H1 (cell line): Measurements from ENCODE around the gene LYRM4. TPM values are rescaled to one million over a fixed set of nuclear protein-coding genes. Genes with fewer than 3 reads are reported as not detected.
A peak's percentile ranks its signal among the peaks of the same experiment; 100 is the strongest.

ENCODE experiments used
- CTBP2 ChIP-seq: IDR thresholded peaks from 2 replicates; pipeline ENCODE4 v1.7.0; 2011; ENCODE audit warnings: borderline replicate concordance, mild to moderate bottlenecking, moderate library complexity, mixed read lengths, low read length; ENCODE audit not compliant: insufficient read depth, insufficient read length
- EZH2 ChIP-seq: fragments of 200-600 bp; sonication (generic); IDR thresholded peaks from 2 replicates; pipeline ENCODE4 v1.7.1; 2012; ENCODE audit warnings: low read depth, mild to moderate bottlenecking, moderate library complexity, low read length, inconsistent platforms; ENCODE audit not compliant: severe bottlenecking
- JUND ChIP-seq: IDR thresholded peaks from 2 replicates; pipeline ENCODE4 v1.6.1; 2011; ENCODE audit warnings: mild to moderate bottlenecking, improper control_type of control experiment, low read length
- polyA plus RNA-seq, 7 experiments: library from polyadenylated mRNA; depleted of rRNA in 3 of 7; stranded (reverse) in 5 of 7; unstranded in 2 of 7; fragments of >200 nt in 5 of 7; fragments of 200-250 nt in 2 of 7; gene quantifications; 1 replicate in 5 of 7; 2 replicates in 1 of 7; 4 replicates in 1 of 7; pipeline versions ENCODE4 v1.2.1 to v1.2.3, GENCODE V29; 2011 to 2013; ENCODE audit warnings: missing spikeins in 2 of 7, mixed read lengths in 2 of 7
- total RNA-seq: library from RNA; stranded (reverse); fragmentation: NEBNext Ultra II Directional; extraction: Animal tissue kit (Norgen Biotek cat#: 25700); gene quantifications from 2 replicates; pipeline ENCODE4 v1.2.1, GENCODE V29; 2021
- TF ChIP-seq, protein P1 (sequence below), 3 experiments: IDR thresholded peaks; 1 replicate in 2 of 3; 2 replicates in 1 of 3; pipeline versions ENCODE4 v1.5.1 to v1.6.1; 2011; ENCODE audit warnings: low read length in 3 of 3, mild to moderate bottlenecking in 3 of 3, inconsistent platforms in 2 of 3, low read depth in 1 of 3, moderate library complexity in 1 of 3; ENCODE audit not compliant: insufficient read depth in 1 of 3; ENCODE audit errors: control extremely low read depth in 1 of 3
- TF ChIP-seq, protein P2 (sequence below): IDR thresholded peaks from 2 replicates; pipeline ENCODE4 v1.6.1; 2012; ENCODE audit warnings: low read length, inconsistent platforms
- TF ChIP-seq, protein P3 (sequence below): IDR thresholded peaks from 2 replicates; pipeline ENCODE4 v1.6.1; 2012; ENCODE audit warnings: inconsistent platforms

The LYRM4 gene
- total and polyA plus RNA-seq, 2 of the 8 experiments (the other 6 are each of a cell fraction or from before 2014, with no cell fraction given), result 56.6 to 62.8 TPM

GRCh38 chr6:5143634-5144311 is 117.0 kb downstream of the LYRM4 start (continued):
- TF ChIP-seq, protein P1, sequence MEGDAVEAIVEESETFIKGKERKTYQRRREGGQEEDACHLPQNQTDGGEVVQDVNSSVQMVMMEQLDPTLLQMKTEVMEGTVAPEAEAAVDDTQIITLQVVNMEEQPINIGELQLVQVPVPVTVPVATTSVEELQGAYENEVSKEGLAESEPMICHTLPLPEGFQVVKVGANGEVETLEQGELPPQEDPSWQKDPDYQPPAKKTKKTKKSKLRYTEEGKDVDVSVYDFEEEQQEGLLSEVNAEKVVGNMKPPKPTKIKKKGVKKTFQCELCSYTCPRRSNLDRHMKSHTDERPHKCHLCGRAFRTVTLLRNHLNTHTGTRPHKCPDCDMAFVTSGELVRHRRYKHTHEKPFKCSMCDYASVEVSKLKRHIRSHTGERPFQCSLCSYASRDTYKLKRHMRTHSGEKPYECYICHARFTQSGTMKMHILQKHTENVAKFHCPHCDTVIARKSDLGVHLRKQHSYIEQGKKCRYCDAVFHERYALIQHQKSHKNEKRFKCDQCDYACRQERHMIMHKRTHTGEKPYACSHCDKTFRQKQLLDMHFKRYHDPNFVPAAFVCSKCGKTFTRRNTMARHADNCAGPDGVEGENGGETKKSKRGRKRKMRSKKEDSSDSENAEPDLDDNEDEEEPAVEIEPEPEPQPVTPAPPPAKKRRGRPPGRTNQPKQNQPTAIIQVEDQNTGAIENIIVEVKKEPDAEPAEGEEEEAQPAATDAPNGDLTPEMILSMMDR (IDR thresholded peaks at IDR 0.05; ENCODE audit: control extremely low read depth in 1 of 3, insufficient read depth in 1 of 3, low read depth in 1 of 3, low read length in 3 of 3), result peak; percentile 83 to 92 (median 88)
- TF ChIP-seq JUND (no peak), CTBP2 (no peak), EZH2 (no peak)
- TF ChIP-seq, protein P2, sequence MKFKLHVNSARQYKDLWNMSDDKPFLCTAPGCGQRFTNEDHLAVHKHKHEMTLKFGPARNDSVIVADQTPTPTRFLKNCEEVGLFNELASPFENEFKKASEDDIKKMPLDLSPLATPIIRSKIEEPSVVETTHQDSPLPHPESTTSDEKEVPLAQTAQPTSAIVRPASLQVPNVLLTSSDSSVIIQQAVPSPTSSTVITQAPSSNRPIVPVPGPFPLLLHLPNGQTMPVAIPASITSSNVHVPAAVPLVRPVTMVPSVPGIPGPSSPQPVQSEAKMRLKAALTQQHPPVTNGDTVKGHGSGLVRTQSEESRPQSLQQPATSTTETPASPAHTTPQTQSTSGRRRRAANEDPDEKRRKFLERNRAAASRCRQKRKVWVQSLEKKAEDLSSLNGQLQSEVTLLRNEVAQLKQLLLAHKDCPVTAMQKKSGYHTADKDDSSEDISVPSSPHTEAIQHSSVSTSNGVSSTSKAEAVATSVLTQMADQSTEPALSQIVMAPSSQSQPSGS, result no peak
- TF ChIP-seq, protein P3, sequence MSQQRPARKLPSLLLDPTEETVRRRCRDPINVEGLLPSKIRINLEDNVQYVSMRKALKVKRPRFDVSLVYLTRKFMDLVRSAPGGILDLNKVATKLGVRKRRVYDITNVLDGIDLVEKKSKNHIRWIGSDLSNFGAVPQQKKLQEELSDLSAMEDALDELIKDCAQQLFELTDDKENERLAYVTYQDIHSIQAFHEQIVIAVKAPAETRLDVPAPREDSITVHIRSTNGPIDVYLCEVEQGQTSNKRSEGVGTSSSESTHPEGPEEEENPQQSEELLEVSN, result no peak
